ENCODE results near the gene SCRN1.
"Not testable (repeated sequence)": the region's sequence is repeated elsewhere in the genome, so short reads cannot be mapped to it uniquely, and the experiment has no call there.

The SCRN1 gene

DNA sequence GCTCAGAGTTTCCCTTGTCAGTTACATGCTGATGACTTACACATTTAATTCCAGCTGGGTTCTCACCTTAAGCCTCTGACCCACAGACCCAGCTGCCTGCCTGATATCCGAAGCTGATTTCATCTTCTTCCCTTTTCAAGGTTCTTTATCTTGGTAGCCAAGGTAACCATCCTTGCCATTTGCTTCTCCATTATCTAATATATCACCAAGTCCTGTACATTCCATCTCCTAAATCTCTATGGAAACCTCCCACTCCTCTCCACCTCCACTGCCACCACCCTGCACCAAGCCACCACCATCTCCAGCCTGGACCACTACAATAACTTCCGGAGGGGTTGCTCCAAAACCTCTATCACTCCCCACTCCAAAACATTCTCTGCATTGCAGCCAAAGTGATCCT is 19.9 kb downstream of the SCRN1 start:
- Histone ChIP-seq H3K36me3 (ENCODE audit: insufficient read depth, low read length) (peaks cover 20% of the 10 kb centered on the region), H3K27ac (no peak overlapping the region), H3K4me3 (no peak overlapping the region), H3K9ac (ENCODE audit: insufficient read length) (no peak overlapping the region), H3K9me3 (ENCODE audit: low read depth, low read length) (no peaks in the 10 kb centered on the region)
- TF ChIP-seq POLR2AphosphoS5 (IDR thresholded peaks at IDR 0.05; ENCODE audit: borderline replicate concordance, low read depth, low read length) (no peak), FOXP2 (optimal IDR thresholded peaks at IDR 0.05; ENCODE audit: control extremely low read depth, extremely low read length, insufficient read depth) (no peak), EZH2 (IDR thresholded peaks at IDR 0.05) (no peak)
- no peak for DNase-seq (ENCODE audit: low read depth, low spot score)

DNA sequence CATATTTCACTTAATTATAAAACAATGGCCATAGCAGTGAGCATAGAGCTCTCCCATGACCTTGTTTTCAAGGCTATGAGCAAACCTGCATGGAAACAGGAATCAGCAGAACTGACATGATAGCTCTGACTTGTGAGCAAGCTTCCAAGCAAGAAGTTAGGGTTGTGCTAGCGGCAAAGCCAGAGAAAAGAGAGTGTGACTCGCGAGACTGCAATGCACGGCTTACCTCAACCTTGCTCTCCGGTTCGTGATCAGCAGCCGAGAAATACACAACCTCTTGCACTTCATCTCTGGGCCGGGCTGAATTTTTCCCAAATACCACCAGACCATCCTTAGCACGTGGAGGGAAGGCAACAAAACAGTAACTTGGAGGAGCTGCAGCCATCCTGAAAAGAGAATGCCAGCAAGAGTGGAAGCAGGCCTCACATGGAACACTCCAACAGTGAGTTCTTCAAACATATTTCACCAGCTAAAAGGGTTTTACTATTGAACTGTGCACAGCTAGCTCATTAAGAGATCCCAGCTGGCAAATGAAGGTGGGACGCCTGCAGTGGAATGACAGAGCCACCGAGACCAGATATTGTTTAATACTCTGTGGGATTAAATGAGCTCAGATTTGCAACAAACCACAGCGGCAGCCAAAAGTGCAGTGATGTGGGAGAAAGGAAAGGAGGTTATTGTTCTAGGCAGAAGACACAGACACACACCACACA is 20.8 kb downstream of the SCRN1 start:
- H3K36me3 ChIP-seq (ENCODE audit: insufficient read depth, low read length): peaks cover 20% of the 10 kb centered on the region
- H3K9ac ChIP-seq (ENCODE audit: insufficient read length): no peak overlapping the region
- DNase-seq (ENCODE audit: low read depth, low spot score): no peak
- no peak overlapping the region for H3K4me3 ChIP-seq
- no peak overlapping the region for H3K27ac ChIP-seq
- no peaks in the 10 kb centered on the region for H3K9me3 ChIP-seq (ENCODE audit: low read depth, low read length)
- TF ChIP-seq EZH2 (IDR thresholded peaks at IDR 0.05) (no peak), FOXP2 (optimal IDR thresholded peaks at IDR 0.05; ENCODE audit: control extremely low read depth, extremely low read length, insufficient read depth) (no peak), POLR2AphosphoS5 (IDR thresholded peaks at IDR 0.05; ENCODE audit: borderline replicate concordance, low read depth, low read length) (no peak)

DNA sequence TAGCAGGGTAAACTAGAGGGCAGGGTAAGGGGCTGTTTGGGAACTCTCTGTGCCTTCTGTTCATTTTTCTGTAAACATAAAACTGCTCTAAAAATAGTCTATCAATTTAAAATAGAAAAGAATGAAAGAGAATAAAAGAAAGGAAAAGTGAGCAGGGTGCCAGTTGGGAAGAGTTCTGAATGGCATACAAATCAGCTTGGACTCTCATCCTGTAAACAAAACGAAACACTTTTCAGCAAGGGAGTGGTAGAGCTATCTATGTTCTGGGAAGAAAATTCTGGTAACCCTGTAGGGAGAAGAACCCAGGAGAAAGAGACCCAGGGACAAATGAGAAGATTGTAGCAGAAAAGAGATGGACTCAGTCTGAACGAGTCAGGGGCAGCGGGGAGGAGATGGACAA is 24.6 kb downstream of the SCRN1 start:
- Histone ChIP-seq H3K27ac (no peak overlapping the region), H3K9me3 (ENCODE audit: low read depth, low read length) (no peaks in the 10 kb centered on the region), H3K36me3 (ENCODE audit: insufficient read depth, low read length) (peaks cover 20% of the 10 kb centered on the region), H3K4me3 (no peak overlapping the region), H3K9ac (ENCODE audit: insufficient read length) (no peak overlapping the region)
- DNase-seq (ENCODE audit: low read depth, low spot score): no peak
- no peak for TF ChIP-seq FOXP2 (optimal IDR thresholded peaks at IDR 0.05; ENCODE audit: control extremely low read depth, extremely low read length, insufficient read depth)
- TF ChIP-seq POLR2AphosphoS5 (IDR thresholded peaks at IDR 0.05; ENCODE audit: borderline replicate concordance, low read depth, low read length): no peak
- TF ChIP-seq EZH2 (IDR thresholded peaks at IDR 0.05): no peak

DNA sequence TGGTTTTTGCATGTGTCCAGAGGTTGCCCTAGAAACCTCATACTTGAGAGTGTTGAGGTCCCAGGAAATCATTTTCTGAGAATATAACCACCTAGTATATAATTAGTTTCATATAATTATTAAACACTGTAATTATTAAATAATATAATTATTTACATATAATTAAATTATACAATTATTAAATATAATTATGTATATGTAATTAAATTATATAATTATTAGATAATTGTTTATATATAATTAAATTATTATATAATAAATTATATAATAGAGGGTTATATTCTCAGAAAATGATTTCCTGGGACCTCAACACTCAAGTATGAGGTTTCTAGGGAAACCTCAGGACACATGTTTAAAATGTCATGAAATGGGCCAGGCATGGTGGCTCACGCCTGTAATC is 27.6 kb downstream of the SCRN1 start:
- Histone ChIP-seq H3K4me3 (no peak overlapping the region), H3K9me3 (ENCODE audit: low read depth, low read length) (no peaks in the 10 kb centered on the region), H3K27ac (no peak overlapping the region), H3K36me3 (ENCODE audit: insufficient read depth, low read length) (0 out of 2 replicates have a peak, but pooled peaks cover 3% of the 10 kb centered on the region), H3K9ac (ENCODE audit: insufficient read length) (no peak overlapping the region)
- no peak for DNase-seq (ENCODE audit: low read depth, low spot score)
- TF ChIP-seq POLR2AphosphoS5 (IDR thresholded peaks at IDR 0.05; ENCODE audit: borderline replicate concordance, low read depth, low read length): no peak
- TF ChIP-seq FOXP2 (optimal IDR thresholded peaks at IDR 0.05; ENCODE audit: control extremely low read depth, extremely low read length, insufficient read depth): no peak
- TF ChIP-seq EZH2 (IDR thresholded peaks at IDR 0.05): no peak

DNA sequence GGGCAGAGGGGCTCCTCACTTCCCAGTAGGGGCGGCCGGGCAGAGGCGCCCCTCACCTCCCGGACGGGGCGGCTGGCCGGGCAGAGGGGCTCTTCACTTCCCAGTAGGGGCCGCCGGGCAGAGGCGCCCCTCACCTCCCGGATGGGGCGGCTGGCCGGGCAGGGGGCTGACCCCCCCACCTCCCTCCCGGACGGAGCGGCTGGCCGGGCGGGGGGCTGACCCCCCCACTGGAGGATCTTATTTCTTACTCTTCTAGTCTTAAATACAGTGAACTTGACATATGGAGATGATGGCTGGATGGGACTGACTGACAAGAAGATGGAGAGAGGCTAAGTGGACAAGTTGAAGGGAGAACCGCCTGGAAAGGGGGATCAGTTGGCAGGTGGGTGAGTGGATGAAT is 28.0 kb downstream of the SCRN1 start:
- DNase-seq (ENCODE audit: low read depth, low spot score); H3K4me3 ChIP-seq; H3K27ac ChIP-seq; H3K9me3 ChIP-seq (ENCODE audit: low read depth, low read length); H3K9ac ChIP-seq (ENCODE audit: insufficient read length); H3K36me3 ChIP-seq (ENCODE audit: insufficient read depth, low read length): not testable (repeated sequence)

DNA sequence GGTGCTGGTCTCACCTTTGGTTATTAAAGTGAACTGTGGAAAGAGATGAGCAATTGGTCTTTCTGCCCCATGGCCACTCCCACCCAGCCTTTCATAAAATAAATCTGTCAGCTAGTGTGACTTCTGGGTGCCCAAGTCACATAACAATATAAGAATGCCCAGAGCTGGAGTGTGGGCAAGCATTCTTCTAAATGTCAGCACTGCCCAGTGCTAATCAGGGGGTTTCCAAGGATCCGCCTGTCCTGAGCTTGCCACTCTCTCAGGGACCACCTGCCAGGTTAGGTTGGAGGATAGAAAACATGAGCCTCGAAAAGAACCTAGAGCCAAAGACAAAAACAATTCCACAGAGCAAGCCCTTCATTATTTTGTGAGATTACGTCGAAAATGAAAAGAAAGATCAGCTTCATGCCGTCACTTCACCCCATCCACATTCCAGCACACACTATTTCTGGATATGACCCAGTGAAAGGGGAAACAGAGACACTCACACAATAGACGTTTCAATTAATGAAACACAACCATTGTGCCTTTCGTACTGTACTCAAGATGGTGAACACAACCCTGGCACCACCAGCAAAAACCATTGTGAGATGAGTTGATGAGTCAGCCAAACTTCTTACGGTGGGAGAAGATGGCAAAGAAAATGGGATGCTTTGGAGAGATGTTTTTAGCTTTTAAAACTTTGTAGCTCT is 30.8 kb downstream of the SCRN1 start:
- no peak overlapping the region for H3K4me3 ChIP-seq
- H3K27ac ChIP-seq: no peak overlapping the region
- no peaks in the 10 kb centered on the region for H3K9me3 ChIP-seq (ENCODE audit: low read depth, low read length)
- DNase-seq (ENCODE audit: low read depth, low spot score): no peak
- TF ChIP-seq EZH2 (IDR thresholded peaks at IDR 0.05): no peak
- no peak for TF ChIP-seq POLR2AphosphoS5 (IDR thresholded peaks at IDR 0.05; ENCODE audit: borderline replicate concordance, low read depth, low read length)
- TF ChIP-seq FOXP2 (optimal IDR thresholded peaks at IDR 0.05; ENCODE audit: control extremely low read depth, extremely low read length, insufficient read depth): no peak
- peaks cover 4% of the 10 kb centered on the region; the same call in 1 of the 2 replicates for H3K36me3 ChIP-seq (ENCODE audit: insufficient read depth, low read length)
- no peak overlapping the region for H3K9ac ChIP-seq (ENCODE audit: insufficient read length)

DNA sequence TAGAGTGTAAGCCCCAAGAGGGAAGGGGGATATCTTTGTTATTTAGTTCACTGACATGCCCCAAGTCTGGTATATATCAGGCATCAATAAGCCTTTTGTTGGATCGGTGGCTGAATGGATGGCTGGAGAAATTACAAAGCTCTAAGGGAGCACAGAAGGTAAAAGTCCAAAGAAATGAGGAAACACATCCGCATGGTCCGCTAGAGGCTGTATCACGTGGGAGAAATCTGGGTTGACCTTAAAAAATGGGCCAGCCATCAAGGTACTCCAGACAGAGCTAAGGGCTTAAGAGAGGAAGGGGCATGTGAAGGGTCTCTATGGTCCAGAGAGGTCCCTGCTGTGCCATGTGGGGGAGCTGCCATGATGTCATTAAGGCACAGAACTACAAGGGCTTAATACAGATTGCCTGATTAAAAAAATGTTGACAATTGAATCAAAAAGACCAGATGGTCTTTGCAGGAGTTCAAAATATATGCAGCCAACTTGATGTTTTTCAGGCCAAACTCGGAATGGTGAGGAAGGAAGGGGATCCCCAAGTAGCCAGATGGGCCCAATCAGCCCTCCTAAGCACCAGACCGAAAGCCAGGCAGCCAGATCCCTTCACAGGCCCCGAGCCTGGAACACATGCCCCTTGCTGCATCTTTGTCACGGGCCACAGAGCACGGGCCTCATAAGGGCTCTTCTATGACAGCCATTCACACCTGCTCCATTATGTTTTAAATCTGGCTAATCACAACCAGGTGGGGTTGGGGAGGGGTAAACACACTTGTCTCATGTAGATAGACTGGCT is 31.9 kb downstream of the SCRN1 start:
- Histone ChIP-seq H3K9ac (ENCODE audit: insufficient read length) (no peak overlapping the region), H3K27ac (no peak overlapping the region), H3K36me3 (ENCODE audit: insufficient read depth, low read length) (peaks cover 4% of the 10 kb centered on the region; the same call in 1 of the 2 replicates), H3K9me3 (ENCODE audit: low read depth, low read length) (no peaks in the 10 kb centered on the region), H3K4me3 (no peak overlapping the region)
- TF ChIP-seq FOXP2 (optimal IDR thresholded peaks at IDR 0.05; ENCODE audit: control extremely low read depth, extremely low read length, insufficient read depth) (no peak), POLR2AphosphoS5 (IDR thresholded peaks at IDR 0.05; ENCODE audit: borderline replicate concordance, low read depth, low read length) (no peak), EZH2 (IDR thresholded peaks at IDR 0.05) (no peak)
- no peak for DNase-seq (ENCODE audit: low read depth, low spot score)

DNA sequence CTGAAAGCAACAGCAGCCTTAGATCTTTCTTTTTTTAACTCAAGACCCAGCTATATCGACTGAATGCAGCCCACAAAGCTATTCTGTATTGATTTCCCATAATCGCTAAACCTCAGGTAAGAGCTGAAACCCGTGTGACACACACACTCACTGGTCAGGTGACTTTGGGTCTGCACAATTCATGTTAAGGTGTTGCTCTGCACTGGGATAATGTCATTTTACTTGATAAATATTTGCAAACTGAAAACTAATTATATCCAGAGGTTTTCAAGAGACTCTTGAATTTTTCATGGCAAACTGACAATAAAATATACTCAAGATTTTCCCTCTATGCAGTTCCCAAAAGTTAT is 33.1 kb downstream of the SCRN1 start:
- Histone ChIP-seq H3K4me3 (no peak overlapping the region), H3K9me3 (ENCODE audit: low read depth, low read length) (no peaks in the 10 kb centered on the region), H3K27ac (no peak overlapping the region), H3K36me3 (ENCODE audit: insufficient read depth, low read length) (peaks cover 14% of the 10 kb centered on the region; the same call in 1 of the 2 replicates), H3K9ac (ENCODE audit: insufficient read length) (no peak overlapping the region)
- TF ChIP-seq EZH2 (IDR thresholded peaks at IDR 0.05) (no peak), FOXP2 (optimal IDR thresholded peaks at IDR 0.05; ENCODE audit: control extremely low read depth, extremely low read length, insufficient read depth) (no peak), POLR2AphosphoS5 (IDR thresholded peaks at IDR 0.05; ENCODE audit: borderline replicate concordance, low read depth, low read length) (no peak)
- no peak for DNase-seq (ENCODE audit: low read depth, low spot score)
